Measurements from ENCODE around the gene HAVCR1. TPM values are rescaled to one million over a fixed set of nuclear protein-coding genes. Genes with fewer than 3 reads are reported as not detected.

The HAVCR1 gene
- total and polyA plus RNA-seq, 2 of the 13 experiments (the other 11 are each of a cell fraction or from before 2014, with no cell fraction given), result 0.93 to 12.3 TPM

GRCh38 chr5:157072508-157072907 lies 13.6 kb upstream of the HAVCR1 start (continued):
- peak; percentile 26; the same call in 1 of the 2 replicates for TF ChIP-seq SOX5 (CRISPR knock-in tag; IDR thresholded peaks at IDR 0.05; ENCODE audit: borderline replicate concordance)
- TF ChIP-seq SALL1 (CRISPR knock-in tag; IDR thresholded peaks at IDR 0.05), result peak; percentile 50; the same call in 1 of the 2 replicates
- TF ChIP-seq, protein P1, sequence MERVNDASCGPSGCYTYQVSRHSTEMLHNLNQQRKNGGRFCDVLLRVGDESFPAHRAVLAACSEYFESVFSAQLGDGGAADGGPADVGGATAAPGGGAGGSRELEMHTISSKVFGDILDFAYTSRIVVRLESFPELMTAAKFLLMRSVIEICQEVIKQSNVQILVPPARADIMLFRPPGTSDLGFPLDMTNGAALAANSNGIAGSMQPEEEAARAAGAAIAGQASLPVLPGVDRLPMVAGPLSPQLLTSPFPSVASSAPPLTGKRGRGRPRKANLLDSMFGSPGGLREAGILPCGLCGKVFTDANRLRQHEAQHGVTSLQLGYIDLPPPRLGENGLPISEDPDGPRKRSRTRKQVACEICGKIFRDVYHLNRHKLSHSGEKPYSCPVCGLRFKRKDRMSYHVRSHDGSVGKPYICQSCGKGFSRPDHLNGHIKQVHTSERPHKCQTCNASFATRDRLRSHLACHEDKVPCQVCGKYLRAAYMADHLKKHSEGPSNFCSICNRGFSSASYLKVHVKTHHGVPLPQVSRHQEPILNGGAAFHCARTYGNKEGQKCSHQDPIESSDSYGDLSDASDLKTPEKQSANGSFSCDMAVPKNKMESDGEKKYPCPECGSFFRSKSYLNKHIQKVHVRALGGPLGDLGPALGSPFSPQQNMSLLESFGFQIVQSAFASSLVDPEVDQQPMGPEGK (CRISPR knock-in tag; IDR thresholded peaks at IDR 0.05), result no peak
- TF ChIP-seq AHDC1 (CRISPR knock-in tag; IDR thresholded peaks at IDR 0.05; ENCODE audit: borderline replicate concordance), result peak; percentile 54; the same call in 1 of the 2 replicates
- TF ChIP-seq TBP (CRISPR knock-in tag; IDR thresholded peaks at IDR 0.05), result no peak
- no peak for TF ChIP-seq KLF12 (CRISPR knock-in tag; IDR thresholded peaks at IDR 0.05; ENCODE audit: borderline replicate concordance)
- TF ChIP-seq RARA (CRISPR knock-in tag; IDR thresholded peaks at IDR 0.05), result 0 out of 2 replicates have a peak, but pooled peaks have one; percentile 14
- no peak for TF ChIP-seq DNMT3B (CRISPR knock-in tag; conservative IDR thresholded peaks at IDR 0.05)
- TF ChIP-seq FOSL2 (CRISPR knock-in tag; IDR thresholded peaks at IDR 0.05), result peak; percentile 72
